ENCODE measurements around the gene PLAGL1.

The PLAGL1 gene

DNA sequence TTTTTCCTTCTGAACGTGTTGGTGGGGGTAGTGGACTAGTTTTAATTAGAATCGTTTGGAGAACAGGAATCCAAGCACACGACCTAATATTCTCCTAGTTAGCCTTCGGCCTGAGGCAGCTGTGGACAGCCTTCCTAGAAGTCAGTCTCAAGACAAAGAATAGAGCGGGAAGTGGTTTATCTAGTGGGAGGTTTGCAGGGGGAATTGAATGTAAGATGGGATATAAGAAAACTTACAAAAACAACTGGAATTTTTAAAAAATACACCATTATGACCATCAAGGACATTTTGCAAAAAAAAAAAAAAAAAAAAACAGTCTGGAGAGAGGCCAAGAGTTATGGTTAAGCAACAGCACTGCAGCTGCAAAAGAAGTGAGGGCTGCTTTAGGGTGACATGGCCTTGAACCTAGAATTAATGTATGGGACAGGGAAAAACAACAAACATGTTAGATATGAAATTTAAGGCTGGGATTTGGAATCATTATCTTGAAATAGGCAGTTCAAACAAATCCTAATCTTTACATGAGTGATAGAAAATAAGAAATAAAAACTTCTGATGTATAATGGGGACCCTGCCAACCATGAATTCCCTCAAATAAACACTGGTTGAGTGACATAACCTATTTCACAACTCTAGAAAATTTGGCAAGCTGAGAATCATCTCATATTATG is 40.2 kb downstream of the PLAGL1 start:
- no peak for DNase-seq (ENCODE audit: insufficient read length, low spot score)
- no peak for FAIRE-seq

GRCh38 chr6:143966312-143966711 is 41.7 kb downstream of the PLAGL1 start:
- no peak for FAIRE-seq
- no peak for DNase-seq (ENCODE audit: insufficient read length, low spot score)

DNA sequence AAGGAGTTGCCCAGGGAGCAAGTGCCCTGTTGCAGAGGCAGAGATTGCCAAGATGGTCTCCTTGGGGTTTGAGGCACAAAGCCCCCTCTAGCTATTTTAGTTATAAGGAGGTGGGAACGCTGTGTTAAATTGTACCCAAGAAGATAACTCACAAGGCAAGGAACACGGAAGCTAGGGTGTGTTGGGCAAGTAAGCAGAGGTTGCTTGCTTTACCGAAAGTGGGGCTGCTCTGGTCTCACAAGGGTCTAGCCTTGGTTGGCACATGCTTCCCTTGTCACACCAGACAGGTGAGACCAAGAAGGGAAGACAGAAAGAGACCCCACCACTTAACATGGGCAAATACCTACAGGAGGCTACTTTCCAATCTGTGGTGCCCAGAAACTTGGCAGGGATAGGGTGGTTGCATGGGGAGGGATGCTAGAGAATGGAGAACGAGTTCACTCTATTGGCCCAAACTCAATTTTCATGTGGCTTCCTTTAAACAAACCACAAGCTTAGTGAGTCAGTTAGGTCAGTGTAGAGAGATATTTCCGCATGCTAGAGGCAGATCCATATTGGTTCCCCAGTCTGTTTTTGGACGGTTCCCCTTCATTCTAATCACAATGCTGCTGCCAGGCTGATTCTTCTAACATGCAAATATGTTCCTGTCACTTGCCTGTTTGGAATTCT is 42.4 kb downstream of the PLAGL1 start:
- no peak for DNase-seq (ENCODE audit: insufficient read length, low spot score)
- FAIRE-seq, result no peak

DNA sequence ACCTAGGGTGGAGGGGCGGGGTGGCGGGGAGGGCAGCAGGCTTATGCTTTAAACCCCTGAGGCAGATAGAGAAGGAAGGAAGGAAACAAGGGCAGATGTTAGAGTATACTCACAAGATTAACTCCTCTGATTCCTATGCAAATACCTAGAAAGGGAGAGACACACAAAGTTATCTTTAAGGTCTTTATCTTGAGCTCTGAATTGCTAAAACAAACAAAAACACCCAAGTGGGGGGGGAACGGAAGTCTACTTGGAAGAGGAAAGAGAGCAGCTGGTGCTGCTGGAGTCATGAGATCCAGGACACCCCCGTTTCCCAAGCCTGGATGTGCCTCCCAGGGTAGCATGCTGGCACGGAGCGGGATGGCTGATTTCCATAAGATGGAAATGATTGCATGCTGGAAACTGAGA is 43.4 kb downstream of the PLAGL1 start:
- FAIRE-seq, result no peak
- DNase-seq (ENCODE audit: insufficient read length, low spot score), result no peak

- DNase-seq (ENCODE audit: insufficient read length, low spot score), result no peak
- no peak for FAIRE-seq
These were observed 44.7 kb downstream of the PLAGL1 start for GRCh38 chr6:143963158-143963919.

DNA sequence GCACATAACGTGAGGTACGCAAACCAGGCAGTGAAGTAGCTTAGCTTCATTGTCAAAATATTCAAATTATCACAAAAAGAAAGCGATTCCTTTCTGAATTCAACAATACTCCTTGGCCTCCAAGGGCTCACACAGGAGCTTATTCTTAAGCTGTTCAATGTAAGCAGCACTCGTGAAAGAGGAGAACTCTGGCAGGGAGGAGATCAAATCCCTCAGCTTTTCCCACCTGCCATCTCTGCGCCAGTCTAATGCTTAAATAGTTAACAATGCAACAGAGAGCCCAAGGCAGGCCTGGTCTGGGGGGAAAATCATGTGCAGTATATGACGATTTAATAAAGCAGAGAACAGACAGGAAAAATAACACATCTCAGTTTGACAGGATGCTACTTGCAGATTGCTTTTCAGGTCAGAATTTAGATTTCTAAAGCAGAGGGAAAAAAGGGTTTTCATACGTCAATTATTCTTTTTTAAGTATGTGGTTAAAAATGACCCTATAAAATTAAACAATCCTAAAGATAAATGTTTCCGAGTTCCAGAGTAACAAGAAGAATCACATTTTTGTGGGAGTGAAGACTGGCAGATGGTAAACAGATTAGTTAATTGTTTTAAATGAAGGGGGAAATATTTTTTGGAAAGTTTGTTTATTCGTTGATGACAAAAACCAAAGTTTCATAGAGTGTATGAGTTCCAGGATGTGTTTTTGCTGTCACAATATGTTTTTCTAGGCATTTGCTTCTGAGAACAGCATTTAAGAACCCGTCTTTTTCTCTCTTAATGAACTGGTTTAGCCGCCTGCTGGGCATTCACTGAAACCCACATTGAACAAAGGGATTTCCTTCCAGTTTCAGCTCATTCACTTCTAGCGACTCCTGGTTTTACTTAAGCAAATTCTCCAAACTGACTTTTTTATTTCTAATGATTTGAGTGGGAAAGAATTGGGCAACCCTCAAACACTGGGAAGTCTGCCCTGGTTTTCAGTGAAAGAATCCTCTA is 45.9 kb downstream of the PLAGL1 start:
- no peak for DNase-seq (ENCODE audit: insufficient read length, low spot score)
- FAIRE-seq, result no peak

DNA sequence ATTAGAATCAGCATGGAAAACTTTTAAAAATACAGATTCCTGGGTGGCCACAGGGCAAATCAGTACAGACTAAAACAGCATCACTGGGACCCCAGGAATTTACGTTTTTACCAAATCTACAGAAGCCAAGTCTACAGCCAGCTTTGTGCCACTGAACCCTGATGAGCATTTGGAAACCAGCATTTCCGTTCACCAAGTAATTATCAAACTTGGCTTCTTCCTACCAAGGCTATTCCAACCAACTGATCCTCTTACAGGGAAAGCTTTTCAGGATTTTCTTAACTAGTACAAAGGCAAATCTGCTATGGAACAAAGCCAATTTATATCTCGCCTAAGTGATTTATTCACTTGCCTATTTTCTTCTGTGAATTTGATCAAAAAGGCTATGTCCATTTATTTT is 47.0 kb downstream of the PLAGL1 start:
- no peak for FAIRE-seq

GRCh38 chr6:143959927-143960326 is 48.1 kb downstream of the PLAGL1 start:
- no peak for FAIRE-seq

More for the DNA sequence above, 47.0 kb downstream of the PLAGL1 start:
- no peak for DNase-seq (ENCODE audit: insufficient read length, low spot score)

DNA sequence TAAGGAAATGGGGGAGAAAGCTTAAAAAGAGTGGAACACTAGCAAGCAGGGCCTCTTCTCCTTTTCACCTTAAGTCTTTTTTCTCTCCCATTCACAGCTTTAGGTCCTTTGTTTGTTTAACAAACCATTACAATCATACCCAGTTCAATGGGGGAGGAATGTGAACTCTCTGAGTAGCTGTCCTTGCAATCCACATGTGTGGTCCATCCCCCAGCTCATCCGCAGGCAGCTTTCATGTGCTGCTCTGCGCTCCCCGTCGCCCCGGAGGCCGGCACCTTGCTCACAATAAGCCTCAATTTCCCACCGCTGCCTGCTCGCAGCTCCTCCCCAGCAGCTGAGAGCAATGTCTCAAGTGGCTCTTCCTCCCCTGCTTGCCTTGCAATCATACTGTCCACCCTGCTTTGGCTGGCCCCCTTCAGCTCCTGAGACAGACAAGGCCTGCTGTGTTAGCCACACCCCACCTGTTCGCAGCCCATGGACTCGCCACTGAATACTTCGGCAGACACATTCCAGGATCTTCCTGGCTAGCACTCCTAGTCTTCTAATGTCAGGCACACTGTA is 49.1 kb downstream of the PLAGL1 start:
- FAIRE-seq, result no peak
- DNase-seq (ENCODE audit: insufficient read length, low spot score), result no peak

More at GRCh38 chr6:143959927-143960326, 48.1 kb downstream of the PLAGL1 start:
- no peak for DNase-seq (ENCODE audit: insufficient read length, low spot score)

DNA sequence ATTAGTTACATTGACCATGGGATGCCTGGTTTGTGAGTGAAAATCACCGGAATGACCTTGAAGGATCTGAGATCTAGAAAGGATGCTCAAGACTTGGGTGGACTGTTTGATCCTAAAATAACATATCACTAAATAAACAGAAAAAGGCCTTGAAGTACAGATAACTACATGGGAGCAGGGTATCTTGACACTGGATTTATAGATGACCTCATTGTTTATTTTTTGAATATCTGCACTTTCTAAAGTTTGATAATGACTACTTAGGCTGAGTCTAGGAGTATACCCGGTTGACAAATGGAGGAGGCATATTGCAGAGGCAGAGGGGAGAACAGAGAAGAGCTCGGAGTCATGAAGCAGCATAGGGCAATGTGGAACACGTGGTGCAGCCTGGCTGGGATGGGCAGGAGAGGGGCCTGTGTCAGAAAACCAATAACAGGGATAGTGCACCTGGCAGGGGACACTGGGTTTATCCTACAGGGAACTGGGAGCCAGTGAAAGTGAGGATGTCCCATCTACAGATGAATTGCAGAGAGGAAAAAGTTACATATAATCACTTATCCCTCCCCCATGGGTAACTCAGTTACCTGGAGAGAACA is 50.3 kb downstream of the PLAGL1 start:
- FAIRE-seq, result no peak
- no peak for DNase-seq (ENCODE audit: insufficient read length, low spot score)

DNA sequence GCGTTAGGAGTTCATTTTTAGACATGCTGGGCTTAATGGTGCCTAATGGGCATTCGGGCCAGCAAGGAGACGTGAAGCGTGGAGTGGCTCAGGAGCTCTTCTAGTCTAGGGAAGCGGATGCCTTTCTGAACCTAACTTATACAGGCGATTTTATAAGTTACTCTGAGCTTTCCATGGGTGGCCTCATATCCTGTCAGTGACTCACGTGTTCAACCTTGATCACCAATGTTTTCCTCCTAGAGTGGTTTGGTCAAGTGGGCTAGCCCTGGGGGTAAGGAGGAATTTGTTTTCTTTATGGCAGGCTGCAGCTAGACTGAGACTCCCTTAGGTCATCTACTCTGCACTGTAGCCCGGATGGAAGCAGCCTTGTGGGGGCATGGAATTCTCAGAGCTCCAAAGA is 52.1 kb downstream of the PLAGL1 start:
- DNase-seq (ENCODE audit: insufficient read length, low spot score) (no peak), FAIRE-seq (no peak)

- FAIRE-seq (no peak), DNase-seq (ENCODE audit: insufficient read length, low spot score) (no peak)
These were observed 54.1 kb downstream of the PLAGL1 start for GRCh38 chr6:143953922-143954321.

- no peak for DNase-seq (ENCODE audit: insufficient read length, low spot score)
- no peak for FAIRE-seq
These were observed 54.9 kb downstream of the PLAGL1 start for GRCh38 chr6:143952947-143953701.

GRCh38 chr6:143952060-143952778 is 55.8 kb downstream of the PLAGL1 start:
- DNase-seq (ENCODE audit: insufficient read length, low spot score), result no peak
- FAIRE-seq, result no peak

GRCh38 chr6:143950875-143951274 is 57.2 kb downstream of the PLAGL1 start:
- FAIRE-seq (no peak), DNase-seq (ENCODE audit: insufficient read length, low spot score) (no peak)

DNA sequence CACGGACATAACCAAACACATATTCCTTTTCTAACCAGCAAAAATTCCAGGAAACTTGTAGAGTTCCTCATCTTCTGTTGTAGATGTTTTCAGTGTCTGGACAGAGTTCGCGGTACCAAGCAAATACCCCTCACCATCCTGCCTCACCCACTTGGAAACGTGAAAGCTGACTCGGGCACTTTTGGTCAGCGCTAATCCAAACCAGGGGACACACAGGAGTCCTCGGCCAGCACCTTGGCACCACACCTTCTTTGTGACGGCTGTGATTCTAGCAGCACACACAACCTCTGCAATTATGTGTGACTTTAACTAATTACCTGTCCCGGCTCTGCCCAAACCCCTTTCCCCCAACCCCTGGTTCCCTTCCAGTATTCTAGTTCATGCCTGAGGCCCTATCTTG is 58.1 kb downstream of the PLAGL1 start:
- FAIRE-seq (no peak), DNase-seq (ENCODE audit: insufficient read length, low spot score) (no peak)

- no peak for DNase-seq (ENCODE audit: insufficient read length, low spot score)
- no peak for FAIRE-seq
These were observed 58.5 kb downstream of the PLAGL1 start for GRCh38 chr6:143949535-143949934.

- no peak for DNase-seq (ENCODE audit: insufficient read length, low spot score)
- FAIRE-seq, result no peak
These were observed 59.9 kb downstream of the PLAGL1 start for GRCh38 chr6:143948208-143948607.

All from GM19239 (cell line).